Muscle layer of duodenum (tissue), 2 donors: ENCODE results near the gene CBL.
"Not testable (repeated sequence)": the region's sequence is repeated elsewhere in the genome, so short reads cannot be mapped to it uniquely, and the experiment has no call there.

Source experiments
- H3K27ac ChIP-seq: one replicate; pipeline ENCODE4 v1.7.0; 2013; ENCODE audit warnings: mild to moderate bottlenecking, low read length
- H3K27me3 ChIP-seq: one replicate; pipeline ENCODE4 v1.7.0; 2013; ENCODE audit warnings: low read depth, mild to moderate bottlenecking, control low read depth, low read length
- H3K36me3 ChIP-seq, 2 donors: one replicate each; pipeline ENCODE4 v1.7.0; 2013; ENCODE audit warnings: low read length in 2 of 2, control low read depth in 1 of 2, mild to moderate bottlenecking in 1 of 2; ENCODE audit not compliant: insufficient read depth in 2 of 2, control insufficient read depth in 1 of 2
- H3K4me1 ChIP-seq, 2 donors: one replicate each; pipeline ENCODE4 v1.7.0; 2013; ENCODE audit warnings: low read length in 2 of 2, mild to moderate bottlenecking in 2 of 2, control low read depth in 1 of 2, moderate library complexity in 1 of 2; ENCODE audit not compliant: insufficient read depth in 2 of 2, control insufficient read depth in 1 of 2
- H3K4me3 ChIP-seq, 2 donors: one replicate each; pipeline ENCODE4 v1.7.0; 2013; ENCODE audit warnings: low read length in 2 of 2, low read depth in 1 of 2, mild to moderate bottlenecking in 1 of 2
- H3K9me3 ChIP-seq, 2 donors: one replicate each; pipeline ENCODE4 v1.7.0; 2013; ENCODE audit warnings: low read length in 2 of 2, control low read depth in 1 of 2, mild to moderate bottlenecking in 1 of 2; ENCODE audit not compliant: control insufficient read depth in 1 of 2
- donor health status: healthy.

The CBL gene

GRCh38 chr11:119187123-119187892, 18.8 kb upstream of the CBL start:
- Histone ChIP-seq H3K27me3 (no peaks in the 10 kb centered on the region), H3K36me3 (peaks cover 0 to 14% of the 10 kb centered on the region in 2 donors), H3K4me1 (no peaks in the 10 kb centered on the region), H3K9me3 (no peaks in the 10 kb centered on the region), H3K27ac (no peak overlapping the region), H3K4me3 (no peak overlapping the region)

DNA sequence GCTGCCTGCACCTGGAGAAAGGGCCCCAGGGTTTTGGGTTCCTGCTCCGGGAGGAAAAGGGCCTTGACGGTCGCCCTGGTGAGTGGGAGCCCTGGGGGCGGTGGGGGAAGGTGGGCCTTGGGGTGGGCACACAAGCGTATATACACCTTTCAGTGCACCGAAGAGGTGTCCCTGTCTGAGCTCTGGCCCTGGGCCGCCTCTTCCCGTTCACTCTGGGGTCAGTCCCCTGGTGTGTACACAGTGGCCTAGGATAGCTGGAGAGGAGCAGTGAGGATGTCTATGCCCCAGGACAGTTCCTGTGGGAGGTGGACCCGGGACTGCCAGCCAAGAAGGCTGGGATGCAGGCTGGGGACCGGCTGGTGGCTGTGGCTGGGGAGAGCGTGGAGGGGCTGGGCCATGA, 18.1 kb upstream of the CBL start:
- H3K27ac ChIP-seq = no peak overlapping the region
- no peak overlapping the region for H3K4me3 ChIP-seq
- H3K4me1 ChIP-seq = no peaks in the 10 kb centered on the region
- H3K27me3 ChIP-seq = no peaks in the 10 kb centered on the region
- peaks cover 0 to 10% of the 10 kb centered on the region in 2 donors for H3K36me3 ChIP-seq
- H3K9me3 ChIP-seq = no peaks in the 10 kb centered on the region

DNA sequence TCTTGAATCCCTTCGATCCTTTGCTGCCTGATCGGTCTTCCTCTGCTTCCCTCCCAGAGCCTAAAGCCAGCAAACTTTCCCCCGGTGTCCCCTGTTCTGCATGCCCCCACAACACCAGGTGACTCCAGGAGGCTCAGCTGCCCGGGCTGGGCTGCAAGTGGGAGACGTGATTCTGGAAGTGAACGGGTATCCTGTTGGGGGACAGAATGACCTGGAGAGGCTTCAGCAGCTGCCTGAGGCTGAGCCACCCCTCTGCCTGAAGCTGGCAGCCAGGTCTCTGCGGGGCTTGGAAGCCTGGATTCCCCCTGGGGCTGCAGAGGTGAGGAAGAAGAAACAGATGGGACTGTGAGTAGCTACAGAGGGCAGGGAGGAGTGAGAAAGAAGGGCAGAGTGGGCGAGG, 17.3 kb upstream of the CBL start:
- no peak overlapping the region for H3K27ac ChIP-seq
- H3K36me3 ChIP-seq = peaks cover 0 to 2% of the 10 kb centered on the region in 2 donors
- H3K4me3 ChIP-seq = no peak overlapping the region
- H3K4me1 ChIP-seq = no peaks in the 10 kb centered on the region
- H3K27me3 ChIP-seq = no peaks in the 10 kb centered on the region
- no peaks in the 10 kb centered on the region for H3K9me3 ChIP-seq

DNA sequence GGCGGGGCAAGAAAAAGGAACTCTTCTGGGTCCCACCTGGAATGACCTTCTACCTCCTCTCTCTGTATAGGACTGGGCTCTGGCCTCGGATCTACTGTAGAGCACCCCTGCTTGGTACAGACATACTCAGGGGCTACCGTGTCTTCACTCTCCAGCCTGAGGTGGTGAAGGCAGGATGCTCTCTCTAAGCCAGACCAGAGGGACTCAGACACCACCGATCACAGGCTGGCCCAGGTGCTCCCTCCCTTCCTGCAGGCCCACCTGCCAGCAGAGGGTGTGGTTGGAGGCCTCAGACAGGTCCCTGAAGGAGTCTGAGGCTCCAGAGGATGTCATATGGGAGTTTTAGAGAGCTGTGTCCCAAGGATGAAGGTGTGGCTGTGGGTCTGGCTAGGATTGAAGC, 16.7 kb upstream of the CBL start:
- H3K27ac ChIP-seq = no peak overlapping the region
- H3K9me3 ChIP-seq = no peaks in the 10 kb centered on the region
- H3K4me3 ChIP-seq = no peak overlapping the region
- H3K36me3 ChIP-seq = no peaks in the 10 kb centered on the region
- no peaks in the 10 kb centered on the region for H3K27me3 ChIP-seq
- H3K4me1 ChIP-seq = no peaks in the 10 kb centered on the region

GRCh38 chr11:119190531-119190930, 15.6 kb upstream of the CBL start:
- Histone ChIP-seq H3K4me1 (no peaks in the 10 kb centered on the region), H3K4me3 (no peak overlapping the region), H3K27me3 (no peaks in the 10 kb centered on the region), H3K36me3 (no peaks in the 10 kb centered on the region), H3K9me3 (no peaks in the 10 kb centered on the region), H3K27ac (no peak overlapping the region)

- H3K4me3 ChIP-seq = not testable (repeated sequence)
Measured at GRCh38 chr11:119191265-119191664, 14.9 kb upstream of the CBL start.

GRCh38 chr11:119192111-119192510, 14.0 kb upstream of the CBL start:
- no peaks in the 10 kb centered on the region for H3K9me3 ChIP-seq
- no peaks in the 10 kb centered on the region for H3K36me3 ChIP-seq
- H3K4me1 ChIP-seq = no peaks in the 10 kb centered on the region
- H3K27ac ChIP-seq = no peak overlapping the region
- H3K4me3 ChIP-seq = no peak overlapping the region
- no peaks in the 10 kb centered on the region for H3K27me3 ChIP-seq

More at GRCh38 chr11:119191265-119191664, 14.9 kb upstream of the CBL start:
- not testable (repeated sequence) for H3K36me3 ChIP-seq, H3K27me3 ChIP-seq, H3K9me3 ChIP-seq, H3K4me1 ChIP-seq, H3K27ac ChIP-seq

- no peak overlapping the region for H3K27ac ChIP-seq
- no peaks in the 10 kb centered on the region for H3K27me3 ChIP-seq
- no peaks in the 10 kb centered on the region for H3K36me3 ChIP-seq
- no peaks in the 10 kb centered on the region for H3K4me1 ChIP-seq
- H3K4me3 ChIP-seq = no peak overlapping the region
- no peaks in the 10 kb centered on the region for H3K9me3 ChIP-seq
Measured at GRCh38 chr11:119193001-119193400, 13.1 kb upstream of the CBL start.

DNA sequence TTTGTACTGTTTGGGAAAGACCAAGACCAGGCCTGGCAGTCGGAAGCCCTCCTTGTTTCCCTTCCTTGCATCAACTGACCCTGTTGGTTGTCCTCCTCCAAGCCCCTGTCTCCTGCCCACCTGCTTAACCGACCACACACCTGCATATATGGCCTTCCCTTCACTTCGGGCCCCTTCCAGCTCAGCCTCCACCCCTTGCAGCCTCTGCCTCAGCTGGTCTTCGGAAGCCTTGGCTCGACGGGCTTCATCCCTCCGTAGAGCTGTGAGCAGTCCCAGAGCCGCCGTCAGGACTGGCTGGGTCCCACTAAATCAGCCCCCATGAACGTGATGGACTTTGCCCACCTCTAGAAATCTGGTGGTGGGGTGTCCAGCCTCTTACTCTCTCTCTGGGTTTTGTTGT, 12.5 kb upstream of the CBL start:
- H3K36me3 ChIP-seq = no peaks in the 10 kb centered on the region
- H3K4me3 ChIP-seq = no peak overlapping the region
- no peak overlapping the region for H3K27ac ChIP-seq
- no peaks in the 10 kb centered on the region for H3K27me3 ChIP-seq
- H3K9me3 ChIP-seq = no peaks in the 10 kb centered on the region
- no peaks in the 10 kb centered on the region for H3K4me1 ChIP-seq

DNA sequence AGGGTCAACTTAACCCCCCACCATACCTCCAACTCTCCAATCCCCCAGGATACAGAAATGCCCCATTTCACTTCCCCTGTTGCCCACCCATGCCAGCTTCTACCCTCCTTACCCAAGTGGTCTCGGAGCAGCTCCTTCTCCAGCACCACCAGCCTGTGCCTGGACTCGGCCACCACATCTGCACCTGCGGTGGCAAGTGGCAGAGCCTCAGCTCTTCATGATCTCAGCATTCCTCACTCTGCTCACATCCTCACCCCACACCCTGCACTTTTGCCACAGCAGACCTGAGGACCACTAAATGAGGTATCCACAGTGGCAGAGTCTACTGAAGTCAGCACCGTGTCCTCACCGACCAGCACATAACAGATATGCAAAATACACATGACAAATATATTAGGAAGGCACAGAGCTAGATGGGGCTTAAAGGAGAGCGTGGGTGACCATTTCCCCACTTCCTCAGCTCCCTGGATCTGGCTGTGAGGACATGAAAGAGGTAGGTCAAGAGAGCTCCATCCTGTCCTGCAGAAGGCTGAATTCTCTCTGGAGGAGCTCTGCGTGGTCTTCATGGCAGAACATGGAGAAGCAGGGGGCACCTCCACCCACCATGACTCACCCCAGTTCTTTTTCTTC, 11.2 kb upstream of the CBL start:
- no peak overlapping the region for H3K4me3 ChIP-seq
- H3K4me1 ChIP-seq = no peaks in the 10 kb centered on the region
- H3K27me3 ChIP-seq = no peaks in the 10 kb centered on the region
- no peaks in the 10 kb centered on the region for H3K9me3 ChIP-seq
- H3K27ac ChIP-seq = no peak overlapping the region
- H3K36me3 ChIP-seq = no peaks in the 10 kb centered on the region

GRCh38 chr11:119195680-119196079, 10.5 kb upstream of the CBL start:
- no peaks in the 10 kb centered on the region for H3K9me3 ChIP-seq
- H3K27me3 ChIP-seq = no peaks in the 10 kb centered on the region
- H3K4me3 ChIP-seq = no peak overlapping the region
- H3K27ac ChIP-seq = no peak overlapping the region
- no peaks in the 10 kb centered on the region for H3K4me1 ChIP-seq
- no peaks in the 10 kb centered on the region for H3K36me3 ChIP-seq
